SK-N-MC (cell line): ENCODE results near the gene SNRNP200.

Experiments used
- EZH2 ChIP-seq: fragments of 200-600 bp; sonication (generic); IDR thresholded peaks from one replicate; pipeline ENCODE4 v1.6.1; 2017; ENCODE audit warnings: antibody characterized with exemption
- POLR2AphosphoS5 ChIP-seq: IDR thresholded peaks from 2 replicates; pipeline ENCODE4 v1.6.1; 2012; ENCODE audit warnings: mild to moderate bottlenecking, low read depth, low read length, borderline replicate concordance

GRCh38 chr2:96325041-96325883 lies 19.9 kb upstream of the SNRNP200 start, which contains the start of gene ITPRIPL1:
- peak; percentile 67; the same call in 1 of the 2 replicates for TF ChIP-seq POLR2AphosphoS5
- TF ChIP-seq EZH2, result no peak
